HG03039 (cell line): ENCODE measurements around the gene HSPBP1.

ENCODE experiments used
- ATAC-seq: cut with Tn5 transposase; IDR thresholded peaks from one replicate; pipeline ENCODE4 v1.9.1; 2021; ENCODE audit warnings: mild to moderate bottlenecking, moderate library complexity; ENCODE audit not compliant: unreplicated experiment

HSPBP1 gene

GRCh38 chr19:55305491-55305890 is 25.6 kb upstream of the HSPBP1 start:
- no peak for ATAC-seq

DNA sequence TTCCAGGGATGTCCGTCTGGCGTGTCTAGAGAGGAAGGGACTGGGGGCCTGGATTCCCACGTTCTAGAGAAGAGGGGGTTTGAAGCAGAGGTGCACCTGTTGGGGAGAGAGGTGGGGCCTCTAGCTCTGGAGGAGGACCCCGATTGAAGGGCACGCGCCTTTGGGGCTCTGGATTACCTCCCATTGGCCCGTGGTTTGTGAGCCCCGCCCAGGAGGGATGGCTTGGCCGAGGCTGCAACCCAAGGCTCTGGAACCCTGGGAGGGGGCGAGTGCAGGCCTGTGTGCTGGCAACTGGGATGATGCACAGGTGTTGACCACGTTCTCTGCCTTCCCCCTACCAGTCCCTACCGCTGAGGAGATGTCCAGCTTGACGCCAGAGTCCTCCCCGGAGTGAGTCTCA is 25.1 kb upstream of the HSPBP1 start:
- ATAC-seq = no peak

GRCh38 chr19:55304279-55304978 is 24.5 kb upstream of the HSPBP1 start:
- ATAC-seq = no peak

DNA sequence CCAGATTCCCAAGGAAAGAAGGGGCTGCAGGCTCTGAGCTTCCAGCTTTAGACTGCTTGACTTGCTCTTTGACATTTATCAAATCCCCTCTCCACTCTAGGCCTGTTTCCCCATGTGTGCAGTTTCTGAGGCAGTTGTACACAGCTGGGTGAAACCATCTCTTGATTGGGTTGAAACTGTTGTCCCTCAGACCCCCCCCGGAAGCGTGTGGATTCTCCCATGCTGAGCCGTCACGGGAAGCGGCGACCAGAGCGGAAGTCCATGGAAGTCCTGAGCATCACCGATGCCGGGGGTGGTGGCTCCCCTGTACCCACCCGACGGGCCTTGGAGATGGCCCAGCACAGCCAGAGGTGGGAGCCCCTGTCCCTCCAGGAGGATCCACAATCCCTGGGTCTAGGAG is 23.6 kb upstream of the HSPBP1 start:
- no peak for ATAC-seq

GRCh38 chr19:55302318-55302703 is 22.4 kb upstream of the HSPBP1 start:
- no peak for ATAC-seq

- ATAC-seq = peak; percentile 57
Measured at GRCh38 chr19:55301459-55302317, 21.8 kb upstream of the HSPBP1 start.

DNA sequence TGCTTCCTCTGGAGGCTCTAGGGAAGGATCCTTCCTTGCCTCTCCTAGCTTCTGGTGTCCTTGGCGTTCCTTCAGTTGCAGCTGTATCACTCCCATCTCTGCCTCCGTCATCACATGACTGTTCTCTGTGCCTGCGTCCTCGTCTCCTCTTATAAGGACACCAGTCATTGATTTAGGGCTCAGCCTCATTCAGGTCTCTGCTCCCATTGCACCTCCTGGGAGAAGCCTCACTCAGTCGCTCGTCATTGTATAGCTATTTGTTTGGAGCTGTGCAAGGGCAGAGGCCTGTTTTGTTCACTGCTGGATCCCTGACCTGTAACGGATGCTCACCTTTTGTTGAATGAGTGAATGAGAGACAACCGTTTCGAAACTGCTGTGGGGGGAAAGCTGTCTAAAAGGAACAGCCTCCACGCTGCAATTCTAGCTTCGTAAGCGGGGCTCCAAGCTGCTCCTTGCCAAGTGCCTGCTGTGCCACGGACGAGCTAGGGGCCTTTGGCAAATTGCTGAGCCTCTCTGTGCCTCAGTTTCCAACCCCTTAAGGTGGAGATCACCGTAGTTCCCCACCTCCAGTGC is 21.1 kb upstream of the HSPBP1 start:
- ATAC-seq = no peak

- ATAC-seq = no peak
Measured at GRCh38 chr19:55299991-55300390, 20.1 kb upstream of the HSPBP1 start.

GRCh38 chr19:55297267-55297666 is 17.4 kb upstream of the HSPBP1 start:
- ATAC-seq = no peak

DNA sequence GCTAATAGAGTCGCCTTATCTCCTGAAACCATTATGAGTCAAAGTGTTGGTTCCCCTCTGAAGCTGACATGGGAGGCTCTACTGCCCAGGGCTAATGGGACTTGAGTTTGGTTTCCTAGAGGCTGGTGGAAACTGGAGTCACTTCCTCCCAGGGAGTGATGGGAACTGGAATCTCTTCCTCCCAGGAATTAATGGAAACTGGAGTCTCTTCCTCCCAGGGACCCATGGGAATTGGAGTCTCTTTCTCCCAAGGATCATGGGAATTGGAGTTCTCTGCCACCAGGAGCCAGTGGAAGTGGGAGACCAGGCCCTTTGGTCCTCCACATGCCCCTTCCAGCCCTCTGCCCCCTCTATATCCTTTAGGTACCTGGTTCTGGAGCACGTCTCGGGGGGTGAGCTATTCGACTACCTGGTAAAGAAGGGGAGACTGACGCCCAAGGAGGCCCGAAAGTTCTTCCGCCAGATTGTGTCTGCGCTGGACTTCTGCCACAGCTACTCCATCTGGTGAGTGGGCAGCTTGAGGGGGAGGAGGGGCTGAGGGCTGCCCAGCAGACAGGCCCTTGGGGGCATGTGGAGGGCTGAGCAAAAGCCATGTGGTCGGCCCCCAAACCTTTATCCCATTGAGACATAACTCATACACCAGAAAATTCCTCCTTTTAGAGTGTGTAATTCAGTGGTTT is 9.3 kb upstream of the HSPBP1 start:
- ATAC-seq = no peak

GRCh38 chr19:55287361-55288079 is 7.6 kb upstream of the HSPBP1 start:
- no peak for ATAC-seq

GRCh38 chr19:55285229-55285890 is 5.5 kb upstream of the HSPBP1 start:
- ATAC-seq = no peak

DNA sequence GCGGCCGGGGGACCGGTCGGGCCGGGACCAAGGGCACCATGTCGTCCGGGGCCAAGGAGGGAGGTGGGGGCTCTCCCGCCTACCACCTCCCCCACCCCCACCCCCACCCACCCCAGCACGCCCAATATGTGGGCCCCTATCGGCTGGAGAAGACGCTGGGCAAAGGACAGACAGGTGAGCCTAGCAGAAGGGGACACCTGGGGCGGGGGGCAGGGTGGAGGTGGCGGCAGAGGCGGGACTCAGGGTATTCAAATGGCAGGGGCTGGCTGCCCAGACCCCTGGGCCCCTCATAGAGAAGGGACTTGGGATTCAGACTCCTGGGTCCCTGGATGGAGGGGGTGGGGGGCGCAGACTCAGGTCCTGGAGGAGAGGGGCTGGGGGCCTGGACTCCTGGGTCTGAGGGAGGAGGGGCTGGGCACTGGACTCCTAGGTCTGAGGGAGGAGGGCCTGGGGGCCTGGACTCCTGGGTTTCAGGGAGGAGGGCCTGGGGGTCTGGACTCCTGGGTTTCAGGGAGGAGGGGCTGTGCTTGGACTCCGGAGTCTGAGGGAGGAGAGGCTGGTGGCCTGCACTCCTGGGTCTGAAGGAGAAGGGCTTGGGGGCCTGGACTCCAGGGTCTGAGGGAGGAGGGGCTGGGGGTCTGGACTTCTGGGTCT is 4.6 kb upstream of the HSPBP1 start:
- ATAC-seq = no peak

GRCh38 chr19:55283548-55284377 is 3.9 kb upstream of the HSPBP1 start, which contains the start of gene BRSK1:
Gene BRSK1 (plus strand): TSS chr19:55283997. CDS start chr19:55284443, 446 bp downstream.
- ATAC-seq = no peak

- ATAC-seq = no peak
Measured at GRCh38 chr19:55279340-55279739, 570 bp downstream of the HSPBP1 start.

DNA sequence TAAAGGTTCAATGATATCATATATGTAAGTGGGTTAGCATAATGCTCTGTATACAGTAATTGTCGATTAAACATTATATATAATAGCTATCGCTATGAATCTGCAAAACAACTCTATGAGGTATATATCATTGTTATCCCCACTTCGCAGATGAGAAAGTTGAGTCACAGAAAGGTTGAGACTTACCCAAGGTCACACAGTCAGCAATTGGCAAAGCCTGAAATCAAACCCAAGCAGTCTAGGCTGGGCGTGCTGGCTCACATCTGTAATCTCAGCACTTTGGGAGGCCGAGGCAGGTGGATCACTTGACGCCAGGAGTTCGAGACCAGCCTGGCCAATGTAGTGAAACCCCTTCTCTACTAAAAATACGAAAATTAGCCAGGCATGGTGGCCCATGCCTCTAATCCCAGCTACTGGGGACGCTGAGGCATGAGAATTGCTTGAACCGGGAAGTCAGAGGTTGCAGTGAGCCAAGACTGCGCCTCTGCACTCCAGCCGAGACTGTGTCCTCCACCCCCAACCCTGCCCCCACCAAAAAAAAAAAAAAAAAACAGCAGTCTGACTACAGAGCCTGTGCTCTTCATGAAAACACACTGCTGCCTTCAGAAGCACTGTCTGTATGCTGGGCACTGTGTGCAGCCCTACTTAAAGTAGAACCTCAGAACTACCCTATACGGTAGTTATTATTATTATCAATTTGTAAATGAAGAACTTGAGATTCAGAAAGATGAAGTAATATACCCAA is 1.3 kb downstream of the HSPBP1 start:
- no peak for ATAC-seq

DNA sequence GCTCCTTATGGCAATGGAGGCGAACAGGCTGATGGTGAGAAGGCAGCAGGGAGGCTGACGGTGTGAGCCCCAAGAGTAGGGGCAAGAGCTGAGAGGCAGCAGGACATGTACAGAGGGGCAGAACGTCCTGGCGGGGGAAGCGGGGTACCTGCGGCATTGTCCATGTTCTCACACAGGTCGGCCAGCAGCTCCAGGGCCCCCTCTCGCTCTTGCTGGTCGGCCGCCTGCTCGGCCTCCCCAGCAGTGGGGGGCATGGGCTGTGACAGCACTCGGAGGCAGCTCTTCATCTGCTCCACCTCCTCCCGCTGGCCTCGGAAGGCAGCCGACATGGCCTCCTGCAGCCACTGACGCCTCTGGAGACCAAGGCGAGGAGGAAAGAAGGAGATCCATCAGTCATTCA is 2.4 kb downstream of the HSPBP1 start:
- ATAC-seq = no peak
